ENCODE data around the gene MYRFL. TPM values are rescaled to one million over a fixed set of nuclear protein-coding genes. Genes with fewer than 3 reads are reported as not detected.

The MYRFL gene
- total RNA-seq, 1 experiment from 2014 or later: not detected

- BruUV-seq (replicated peaks): no TSS peak
These were observed 3.9 kb downstream of the MYRFL start for GRCh38 chr12:69828897-69829296.

GRCh38 chr12:69833696-69834095 is 8.7 kb downstream of the MYRFL start:
- Mint-ChIP-seq H3K36me3 (ENCODE audit: insufficient read depth, unreplicated experiment) (no peaks in the 10 kb centered on the region), H3K27ac (ENCODE audit: low read depth, unreplicated experiment) (no peak overlapping the region), H3K27me3 (ENCODE audit: insufficient read depth, unreplicated experiment) (peaks cover 19% of the 10 kb centered on the region), H3K4me1 (ENCODE audit: insufficient read depth, unreplicated experiment) (no peaks in the 10 kb centered on the region), H3K4me3 (ENCODE audit: unreplicated experiment) (no peak overlapping the region), H3K9me3 (ENCODE audit: unreplicated experiment) (no peaks in the 10 kb centered on the region)
- intact Hi-C loops (cut with micrococcal nuclease): no loop called here
- DNase-seq (ENCODE audit: unreplicated experiment): no peak
- CTCF ChIA-PET: no interaction called here
- TF ChIP-seq CTCF (IDR thresholded peaks at IDR 0.05; ENCODE audit: unreplicated experiment): no peak
- POLR2A ChIA-PET: interaction anchor here (0.6 kb wide), 1 partner anchor 570 kb away, joined by 3 read pairs; no protein-coding TSS in a partner anchor
- BruUV-seq (replicated peaks): no TSS peak

More at GRCh38 chr12:69828897-69829296, 3.9 kb downstream of the MYRFL start:
- no peak for DNase-seq (ENCODE audit: unreplicated experiment)
- intact Hi-C loops (cut with micrococcal nuclease): no loop called here
- no peaks in the 10 kb centered on the region for H3K36me3 Mint-ChIP-seq (ENCODE audit: insufficient read depth, unreplicated experiment)
- H3K9me3 Mint-ChIP-seq (ENCODE audit: unreplicated experiment): no peaks in the 10 kb centered on the region
- TF ChIP-seq CTCF (IDR thresholded peaks at IDR 0.05; ENCODE audit: unreplicated experiment): no peak
- H3K4me1 Mint-ChIP-seq (ENCODE audit: insufficient read depth, unreplicated experiment): no peaks in the 10 kb centered on the region
- ChIA-PET POLR2A (interaction anchor here (0.8 to 1.0 kb wide), 2 partner anchors 10 to 90 kb away, joined by 5 read pairs; partner anchors contain the start of gene RAB3IP), CTCF (interaction anchor here (0.5 to 0.6 kb wide), 2 partner anchors 49 to 754 kb away, joined by 3 read pairs; no protein-coding TSS in a partner anchor)
- H3K4me3 Mint-ChIP-seq (ENCODE audit: unreplicated experiment): no peak overlapping the region
- H3K27ac Mint-ChIP-seq (ENCODE audit: low read depth, unreplicated experiment): no peak overlapping the region
- peaks cover 19% of the 10 kb centered on the region for H3K27me3 Mint-ChIP-seq (ENCODE audit: insufficient read depth, unreplicated experiment)

- TF ChIP-seq CTCF (IDR thresholded peaks at IDR 0.05; ENCODE audit: unreplicated experiment): no peak
- Mint-ChIP-seq H3K36me3 (ENCODE audit: insufficient read depth, unreplicated experiment) (no peaks in the 10 kb centered on the region), H3K4me1 (ENCODE audit: insufficient read depth, unreplicated experiment) (no peaks in the 10 kb centered on the region), H3K27ac (ENCODE audit: low read depth, unreplicated experiment) (no peak overlapping the region), H3K27me3 (ENCODE audit: insufficient read depth, unreplicated experiment) (peaks cover 19% of the 10 kb centered on the region), H3K4me3 (ENCODE audit: unreplicated experiment) (no peak overlapping the region), H3K9me3 (ENCODE audit: unreplicated experiment) (no peaks in the 10 kb centered on the region)
- intact Hi-C loops (cut with micrococcal nuclease): no loop called here
- BruUV-seq (replicated peaks): no TSS peak
- ChIA-PET CTCF (no interaction called here), POLR2A (interaction anchor here (0.6 kb wide), 1 partner anchor 569 kb away, joined by 3 read pairs; no protein-coding TSS in a partner anchor)
- no peak for DNase-seq (ENCODE audit: unreplicated experiment)
These were observed 9.1 kb downstream of the MYRFL start for GRCh38 chr12:69834147-69834546.

GRCh38 chr12:69834576-69834975 is 9.5 kb downstream of the MYRFL start:
- ChIA-PET POLR2A (no interaction called here), CTCF (no interaction called here)
- H3K4me3 Mint-ChIP-seq (ENCODE audit: unreplicated experiment): no peak overlapping the region
- no TSS peak for BruUV-seq (replicated peaks)
- intact Hi-C loops (cut with micrococcal nuclease): no loop called here
- H3K27me3 Mint-ChIP-seq (ENCODE audit: insufficient read depth, unreplicated experiment): peaks cover 19% of the 10 kb centered on the region
- no peak overlapping the region for H3K27ac Mint-ChIP-seq (ENCODE audit: low read depth, unreplicated experiment)
- H3K9me3 Mint-ChIP-seq (ENCODE audit: unreplicated experiment): no peaks in the 10 kb centered on the region
- DNase-seq (ENCODE audit: unreplicated experiment): no peak
- no peaks in the 10 kb centered on the region for H3K4me1 Mint-ChIP-seq (ENCODE audit: insufficient read depth, unreplicated experiment)
- no peaks in the 10 kb centered on the region for H3K36me3 Mint-ChIP-seq (ENCODE audit: insufficient read depth, unreplicated experiment)
- no peak for TF ChIP-seq CTCF (IDR thresholded peaks at IDR 0.05; ENCODE audit: unreplicated experiment)
